ENCODE measurements around the gene VSNL1.

VSNL1 gene

DNA sequence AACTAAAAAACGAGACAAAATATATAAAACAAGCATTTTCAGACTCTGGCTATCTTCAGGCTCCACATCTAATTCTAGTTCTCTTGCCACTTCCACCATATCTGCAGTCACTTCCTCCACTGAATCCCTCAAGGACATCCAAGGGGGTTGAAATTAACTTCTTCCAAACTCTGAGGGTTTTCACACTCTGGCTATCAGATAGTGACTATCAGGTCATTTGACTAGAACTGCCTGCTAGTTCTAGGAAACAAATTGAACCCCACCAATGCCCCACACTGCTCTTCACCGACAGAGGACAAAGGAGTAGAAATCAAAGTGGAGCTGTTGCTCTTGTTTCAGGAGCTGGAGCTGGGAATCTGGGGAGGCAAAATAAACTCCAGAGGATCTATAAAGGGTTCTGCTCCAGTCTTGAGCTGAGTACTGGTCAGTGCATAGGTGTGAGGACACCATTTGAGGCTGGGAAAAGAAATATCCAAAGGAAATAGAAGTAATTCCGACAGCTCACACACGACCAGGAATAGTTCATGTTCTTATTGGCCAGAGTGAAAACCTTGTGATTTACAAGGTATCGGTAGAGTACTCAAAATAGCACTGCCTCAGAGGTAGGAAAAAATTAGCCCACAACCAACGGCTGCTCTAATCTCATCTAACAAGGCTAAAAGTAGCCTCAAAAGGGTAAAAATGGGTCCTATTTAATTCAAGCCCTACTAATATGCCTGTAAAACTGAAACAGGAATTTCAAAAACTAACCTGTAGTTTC, 141.8 kb downstream of the VSNL1 start:
- H3K9ac ChIP-seq (ENCODE audit: low read depth in 1 of 2, low read length in 2 of 2): no peak overlapping the region
- peaks cover 3 to 41% of the 10 kb centered on the region in 2 donors for H3K36me3 ChIP-seq (ENCODE audit: control insufficient read depth in 1 of 2, insufficient read depth in 2 of 2, low read length in 2 of 2)
- no peak overlapping the region for H3K27ac ChIP-seq (ENCODE audit: low read depth, low read length)
- H3K9me3 ChIP-seq (ENCODE audit: control insufficient read depth in 1 of 2, low read length in 2 of 2): no peaks in the 10 kb centered on the region
- H3K4me1 ChIP-seq (ENCODE audit: control insufficient read depth in 1 of 2, insufficient read depth in 2 of 2, low read length in 2 of 2): no peaks in the 10 kb centered on the region
- H3K4me3 ChIP-seq (ENCODE audit: low read depth in 1 of 2, low read length in 2 of 2): no peak overlapping the region
- no peaks in the 10 kb centered on the region for H3K27me3 ChIP-seq (ENCODE audit: control insufficient read depth in 1 of 2, insufficient read depth in 2 of 2, low read length in 2 of 2)

DNA sequence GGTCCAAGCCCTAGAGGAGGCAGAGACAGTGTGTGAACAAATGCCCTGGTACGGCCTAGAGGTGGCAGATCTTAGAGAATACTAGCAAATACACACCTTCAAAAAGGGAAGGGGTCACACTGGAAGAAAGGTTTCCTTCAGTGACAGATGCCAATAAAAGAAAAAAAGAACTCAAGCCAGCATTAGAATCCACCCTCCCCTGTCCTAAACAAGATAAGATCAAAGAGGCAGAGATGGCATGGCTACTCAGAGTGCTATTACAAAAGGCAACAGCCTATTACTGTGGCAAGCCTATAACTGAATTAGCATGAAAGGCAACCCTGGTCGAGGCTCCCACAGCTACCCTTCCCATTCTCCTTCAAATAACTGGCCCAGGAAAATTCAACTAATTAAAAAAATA, 143.5 kb downstream of the VSNL1 start:
- no peaks in the 10 kb centered on the region for H3K9me3 ChIP-seq (ENCODE audit: control insufficient read depth in 1 of 2, low read length in 2 of 2)
- no peak overlapping the region for H3K4me3 ChIP-seq (ENCODE audit: low read depth in 1 of 2, low read length in 2 of 2)
- H3K27ac ChIP-seq (ENCODE audit: low read depth, low read length): no peak overlapping the region
- no peaks in the 10 kb centered on the region for H3K27me3 ChIP-seq (ENCODE audit: control insufficient read depth in 1 of 2, insufficient read depth in 2 of 2, low read length in 2 of 2)
- H3K9ac ChIP-seq (ENCODE audit: low read depth in 1 of 2, low read length in 2 of 2): no peak overlapping the region
- H3K36me3 ChIP-seq (ENCODE audit: control insufficient read depth in 1 of 2, insufficient read depth in 2 of 2, low read length in 2 of 2): peaks cover 6 to 48% of the 10 kb centered on the region in 2 donors
- no peaks in the 10 kb centered on the region for H3K4me1 ChIP-seq (ENCODE audit: control insufficient read depth in 1 of 2, insufficient read depth in 2 of 2, low read length in 2 of 2)

DNA sequence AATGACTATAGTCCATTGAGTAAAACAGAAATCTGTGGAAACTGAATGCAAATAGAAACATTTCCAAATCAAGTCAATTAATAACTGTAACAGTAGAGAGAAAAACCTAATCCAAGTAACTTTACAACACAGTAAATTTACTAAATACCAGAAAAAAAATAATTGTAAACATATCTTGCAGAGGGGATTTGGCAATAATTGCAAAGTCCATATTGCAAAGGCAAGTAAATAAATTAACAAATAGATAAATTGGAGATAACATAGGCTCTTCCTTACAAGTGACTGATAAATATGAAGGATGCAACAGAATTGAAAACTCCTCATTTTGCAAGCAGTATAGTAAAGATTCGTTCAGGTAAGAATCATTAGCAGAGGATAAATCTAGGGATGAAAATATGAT, 148.1 kb downstream of the VSNL1 start:
- Histone ChIP-seq H3K27ac (ENCODE audit: low read depth, low read length) (no peak overlapping the region), H3K9ac (ENCODE audit: low read depth in 1 of 2, low read length in 2 of 2) (no peak overlapping the region), H3K4me3 (ENCODE audit: low read depth in 1 of 2, low read length in 2 of 2) (no peak overlapping the region), H3K9me3 (ENCODE audit: control insufficient read depth in 1 of 2, low read length in 2 of 2) (no peaks in the 10 kb centered on the region), H3K4me1 (ENCODE audit: control insufficient read depth in 1 of 2, insufficient read depth in 2 of 2, low read length in 2 of 2) (no peaks in the 10 kb centered on the region), H3K36me3 (ENCODE audit: control insufficient read depth in 1 of 2, insufficient read depth in 2 of 2, low read length in 2 of 2) (peaks cover 6 to 28% of the 10 kb centered on the region in 2 donors), H3K27me3 (ENCODE audit: control insufficient read depth in 1 of 2, insufficient read depth in 2 of 2, low read length in 2 of 2) (no peaks in the 10 kb centered on the region)

DNA sequence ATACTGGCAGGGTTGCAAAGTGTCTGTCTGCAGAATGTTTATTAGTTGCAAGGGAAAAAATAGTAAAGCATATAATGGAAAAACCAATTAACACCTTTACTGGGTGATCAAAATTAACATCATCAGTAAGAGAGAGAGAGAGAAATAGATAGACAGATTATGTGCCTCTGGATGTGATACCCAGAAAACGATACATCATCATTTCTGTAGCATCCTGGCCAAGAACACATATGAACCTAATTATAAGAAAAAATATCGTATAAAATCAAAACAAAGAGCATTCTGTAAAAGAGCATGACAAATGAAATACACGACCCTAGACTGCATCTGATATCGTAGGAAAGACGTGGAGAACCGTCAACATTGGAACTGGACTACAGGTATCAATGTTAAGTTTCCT, 148.5 kb downstream of the VSNL1 start:
- H3K4me3 ChIP-seq (ENCODE audit: low read depth in 1 of 2, low read length in 2 of 2): no peak overlapping the region
- H3K36me3 ChIP-seq (ENCODE audit: control insufficient read depth in 1 of 2, insufficient read depth in 2 of 2, low read length in 2 of 2): peaks cover 6 to 28% of the 10 kb centered on the region in 2 donors
- no peaks in the 10 kb centered on the region for H3K9me3 ChIP-seq (ENCODE audit: control insufficient read depth in 1 of 2, low read length in 2 of 2)
- no peak overlapping the region for H3K9ac ChIP-seq (ENCODE audit: low read depth in 1 of 2, low read length in 2 of 2)
- no peaks in the 10 kb centered on the region for H3K27me3 ChIP-seq (ENCODE audit: control insufficient read depth in 1 of 2, insufficient read depth in 2 of 2, low read length in 2 of 2)
- no peak overlapping the region for H3K27ac ChIP-seq (ENCODE audit: low read depth, low read length)
- no peaks in the 10 kb centered on the region for H3K4me1 ChIP-seq (ENCODE audit: control insufficient read depth in 1 of 2, insufficient read depth in 2 of 2, low read length in 2 of 2)

DNA sequence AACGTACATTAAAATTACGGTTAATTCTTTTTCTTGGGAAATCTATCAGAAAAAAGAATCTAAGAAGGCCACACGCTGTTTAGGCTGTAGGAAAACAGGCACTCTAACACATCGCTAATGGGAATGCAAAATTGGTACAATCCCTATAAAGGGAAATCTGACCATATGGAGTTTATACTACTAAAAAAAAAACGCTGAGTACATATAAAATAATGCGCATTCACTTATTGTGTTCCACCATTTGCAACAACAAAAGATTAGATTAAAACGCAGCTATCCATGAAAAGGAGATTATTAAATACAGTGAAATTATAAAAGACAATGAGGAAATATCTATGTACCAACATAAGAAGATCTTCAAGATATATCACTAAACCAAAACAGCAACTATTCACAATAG, 150.3 kb downstream of the VSNL1 start:
- Histone ChIP-seq H3K36me3 (ENCODE audit: control insufficient read depth in 1 of 2, insufficient read depth in 2 of 2, low read length in 2 of 2) (peaks cover 13 to 40% of the 10 kb centered on the region in 2 donors), H3K4me3 (ENCODE audit: low read depth in 1 of 2, low read length in 2 of 2) (no peak overlapping the region)

More for the DNA sequence above, 150.3 kb downstream of the VSNL1 start:
- Histone ChIP-seq H3K4me1 (ENCODE audit: control insufficient read depth in 1 of 2, insufficient read depth in 2 of 2, low read length in 2 of 2) (no peaks in the 10 kb centered on the region), H3K27ac (ENCODE audit: low read depth, low read length) (no peak overlapping the region), H3K27me3 (ENCODE audit: control insufficient read depth in 1 of 2, insufficient read depth in 2 of 2, low read length in 2 of 2) (no peaks in the 10 kb centered on the region), H3K9me3 (ENCODE audit: control insufficient read depth in 1 of 2, low read length in 2 of 2) (no peaks in the 10 kb centered on the region), H3K9ac (ENCODE audit: low read depth in 1 of 2, low read length in 2 of 2) (no peak overlapping the region)
